DND-41 (cell line): ENCODE measurements around the gene INTS3.
A peak's percentile ranks its signal among the peaks of the same experiment; 100 is the strongest.

Experiments
- ATAC-seq: fragments of 200-7000 bp; cut with Tn5 transposase; 3 replicates; pipeline ENCODE4 v1.9.1; 2021; ENCODE audit warnings: low read depth; ENCODE audit not compliant: insufficient read depth
- DNase-seq: peaks from one replicate; pipeline ENCODE4 v3.0.0-alpha.2; 2020
- H2AFZ ChIP-seq: 2 replicates; pipeline ENCODE4 v1.6.0; 2012; ENCODE audit warnings: low read depth, low read length
- H3K27ac ChIP-seq: 2 replicates; pipeline ENCODE4 v1.5.1; 2012; ENCODE audit warnings: low read length, inconsistent platforms
- H3K27me3 ChIP-seq: fragments of 200-600 bp; sonication (generic); 2 replicates; pipeline ENCODE4 v1.6.0; 2012; ENCODE audit warnings: low read length, mild to moderate bottlenecking, inconsistent platforms; ENCODE audit not compliant: insufficient read depth, poor library complexity
- H3K36me3 ChIP-seq: 2 replicates; pipeline ENCODE4 v1.5.1; 2012; ENCODE audit warnings: low read length, inconsistent platforms; ENCODE audit not compliant: insufficient read depth
- H3K4me1 ChIP-seq: 2 replicates; pipeline ENCODE4 v1.5.1; 2012; ENCODE audit warnings: mild to moderate bottlenecking, low read length; ENCODE audit not compliant: insufficient read depth
- H3K4me2 ChIP-seq: 2 replicates; pipeline ENCODE4 v1.6.0; 2012; ENCODE audit warnings: mild to moderate bottlenecking, moderate library complexity, low read length, inconsistent platforms; ENCODE audit not compliant: insufficient read depth
- H3K4me3 ChIP-seq, 2 experiments: fragments of 200-600 bp in 1 of 2; shearing (Covaris generic) in 1 of 2; 2 replicates each; pipeline ENCODE4 v1.5.1; 2012 to 2016; ENCODE audit warnings: inconsistent platforms in 2 of 2, low read length in 2 of 2, mild to moderate bottlenecking in 2 of 2, low read depth in 1 of 2, moderate library complexity in 1 of 2
- H3K79me2 ChIP-seq: 2 replicates; pipeline ENCODE4 v1.6.0; 2012; ENCODE audit warnings: low read length, inconsistent platforms; ENCODE audit not compliant: insufficient read depth
- H3K9ac ChIP-seq: 2 replicates; pipeline ENCODE4 v1.6.0; 2012; ENCODE audit warnings: low read depth, mild to moderate bottlenecking, inconsistent platforms, low read length, moderate library complexity
- H3K9me3 ChIP-seq: 2 replicates; pipeline ENCODE4 v1.5.1; 2012; ENCODE audit warnings: low read length, moderate library complexity, mild to moderate bottlenecking, inconsistent platforms; ENCODE audit not compliant: insufficient read depth, severe bottlenecking
- H4K20me1 ChIP-seq: 2 replicates; pipeline ENCODE4 v1.6.0; 2012; ENCODE audit warnings: low read length; ENCODE audit not compliant: insufficient read depth
- CTCF ChIP-seq: IDR thresholded peaks from 2 replicates; pipeline ENCODE4 v1.5.1; 2012; ENCODE audit warnings: borderline replicate concordance, low read length, moderate library complexity, mild to moderate bottlenecking; ENCODE audit not compliant: poor library complexity, severe bottlenecking; ENCODE audit errors: extremely low read depth
- EZH2 ChIP-seq: IDR thresholded peaks from 3 replicates; pipeline ENCODE4 v1.6.1; 2012; ENCODE audit warnings: borderline replicate concordance, low read depth, mild to moderate bottlenecking, moderate library complexity, low read length, inconsistent platforms; ENCODE audit not compliant: severe bottlenecking

The INTS3 gene

GRCh38 chr1:153795934-153796785 is 68.3 kb downstream of the INTS3 start:
- Histone ChIP-seq H3K79me2 (no peaks in the 10 kb centered on the region), H3K27me3 (no peaks in the 10 kb centered on the region), H2AFZ (no peak overlapping the region), H3K36me3 (no peaks in the 10 kb centered on the region; the same call in 1 of the 2 replicates), H3K9ac (no peak overlapping the region), H3K4me1 (no peaks in the 10 kb centered on the region; the same call in 1 of the 2 replicates), H4K20me1 (no peaks in the 10 kb centered on the region; the same call in 1 of the 2 replicates), H3K4me3 (no peak overlapping the region), H3K9me3 (no peaks in the 10 kb centered on the region), H3K27ac (no peak overlapping the region), H3K4me2 (no peak overlapping the region)
- ATAC-seq, result 0 out of 3 replicates have a peak, but pooled peaks have one; percentile 32
- TF ChIP-seq CTCF (no peak), EZH2 (no peak)
- no peak for DNase-seq

DNA sequence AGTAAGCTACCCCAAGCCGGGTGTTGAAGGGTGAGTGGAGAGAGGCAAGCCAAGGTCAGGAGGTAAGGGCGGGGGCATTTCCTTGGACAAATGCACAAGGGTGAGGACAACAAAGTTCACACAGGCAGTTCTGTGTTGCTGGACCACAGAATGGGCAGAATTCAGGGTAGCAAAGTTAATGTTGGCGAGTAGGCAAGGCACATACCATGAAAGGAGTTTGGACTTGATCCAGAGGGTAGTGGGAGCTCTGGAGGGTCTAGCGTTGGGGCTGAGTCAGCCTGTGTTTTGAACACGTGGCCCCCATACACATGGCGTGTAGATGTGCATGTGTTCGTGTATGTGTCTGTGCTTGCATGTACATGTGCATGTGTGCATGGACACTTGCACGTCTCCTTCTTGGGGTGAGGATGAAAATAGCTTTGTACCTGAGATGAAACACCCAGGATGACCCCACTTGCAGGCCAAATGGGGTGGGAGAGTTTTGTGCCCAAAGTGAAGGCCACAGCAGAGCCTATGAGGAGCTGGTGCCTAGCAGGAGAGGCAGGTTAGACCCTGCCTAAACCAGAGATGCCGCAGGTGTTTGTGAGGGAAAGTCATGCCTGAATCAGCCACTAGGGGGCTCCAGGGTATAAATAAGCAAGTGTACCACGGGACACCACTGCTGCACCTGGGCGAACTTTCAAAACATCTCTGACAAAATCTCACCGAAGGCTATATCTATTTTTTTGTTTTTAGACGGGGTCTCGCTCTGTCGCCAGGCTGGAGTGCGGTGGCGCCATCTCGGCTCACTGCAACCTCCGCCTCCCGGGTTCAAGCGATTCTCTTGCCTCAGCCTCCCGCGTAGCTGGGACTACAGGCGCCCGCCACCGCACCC is 69.2 kb downstream of the INTS3 start:
- Histone ChIP-seq H3K27ac (no peak overlapping the region), H3K4me2 (no peak overlapping the region), H3K4me1 (no peaks in the 10 kb centered on the region), H3K4me3 (no peak overlapping the region), H4K20me1 (no peaks in the 10 kb centered on the region; the same call in 1 of the 2 replicates), H2AFZ (no peak overlapping the region), H3K27me3 (no peaks in the 10 kb centered on the region), H3K36me3 (no peaks in the 10 kb centered on the region; the same call in 1 of the 2 replicates), H3K9ac (no peak overlapping the region), H3K79me2 (no peaks in the 10 kb centered on the region), H3K9me3 (no peaks in the 10 kb centered on the region)
- TF ChIP-seq CTCF, result peak; percentile 90
- TF ChIP-seq EZH2, result no peak
- DNase-seq (peak; percentile 82), ATAC-seq (peak; percentile 85)

GRCh38 chr1:153798468-153798780 is 70.6 kb downstream of the INTS3 start:
- H3K4me2 ChIP-seq, result no peak overlapping the region
- H3K27me3 ChIP-seq, result no peaks in the 10 kb centered on the region
- no peaks in the 10 kb centered on the region for H3K4me1 ChIP-seq
- H3K36me3 ChIP-seq, result no peaks in the 10 kb centered on the region; the same call in 1 of the 2 replicates
- no peak for DNase-seq
- no peak overlapping the region for H2AFZ ChIP-seq
- no peak overlapping the region for H3K27ac ChIP-seq
- no peaks in the 10 kb centered on the region for H3K79me2 ChIP-seq
- H3K4me3 ChIP-seq, result no peak overlapping the region
- H4K20me1 ChIP-seq, result no peaks in the 10 kb centered on the region; the same call in 1 of the 2 replicates
- TF ChIP-seq CTCF (no peak), EZH2 (no peak)
- no peaks in the 10 kb centered on the region for H3K9me3 ChIP-seq
- H3K9ac ChIP-seq, result no peak overlapping the region
- no peak for ATAC-seq
